GM19099 (cell line): Measurements from ENCODE around the gene SEPTIN8.

Experiments
- POLR2A ChIP-seq: IDR thresholded peaks from 3 replicates; pipeline ENCODE4 v1.6.1; 2011; ENCODE audit warnings: low read depth; ENCODE audit not compliant: insufficient read length; ENCODE audit errors: extremely low read depth

SEPTIN8 gene

GRCh38 chr5:132774896-132775295, 2.1 kb downstream of the SEPTIN8 start:
- no peak for TF ChIP-seq POLR2A

- TF ChIP-seq POLR2A, result no peak
Measured at GRCh38 chr5:132774406-132774805, 2.6 kb downstream of the SEPTIN8 start.

GRCh38 chr5:132773601-132774355, 3.3 kb downstream of the SEPTIN8 start:
- no peak for TF ChIP-seq POLR2A

- no peak for TF ChIP-seq POLR2A
Measured at GRCh38 chr5:132773114-132773513, 3.9 kb downstream of the SEPTIN8 start.

- TF ChIP-seq POLR2A, result no peak
Measured at GRCh38 chr5:132772291-132773070, 4.6 kb downstream of the SEPTIN8 start.

GRCh38 chr5:132771503-132771998, 5.5 kb downstream of the SEPTIN8 start:
- no peak for TF ChIP-seq POLR2A

- TF ChIP-seq POLR2A, result no peak
Measured at GRCh38 chr5:132770476-132771159, 6.4 kb downstream of the SEPTIN8 start.

- no peak for TF ChIP-seq POLR2A
Measured at GRCh38 chr5:132768485-132768868, 8.6 kb downstream of the SEPTIN8 start.

- TF ChIP-seq POLR2A, result no peak
Measured at GRCh38 chr5:132767150-132767549, 9.9 kb downstream of the SEPTIN8 start.

GRCh38 chr5:132766806-132767055, 10.3 kb downstream of the SEPTIN8 start:
- TF ChIP-seq POLR2A, result no peak

GRCh38 chr5:132766020-132766805, 10.8 kb downstream of the SEPTIN8 start:
- TF ChIP-seq POLR2A, result no peak

GRCh38 chr5:132765311-132766019, 11.6 kb downstream of the SEPTIN8 start:
- no peak for TF ChIP-seq POLR2A

GRCh38 chr5:132764671-132765238, 12.3 kb downstream of the SEPTIN8 start:
- no peak for TF ChIP-seq POLR2A

- no peak for TF ChIP-seq POLR2A
Measured at GRCh38 chr5:132764051-132764450, 13.0 kb downstream of the SEPTIN8 start.
